OCI-M1 (cell line): ENCODE data around the gene SNORC.

ENCODE experiments used
- DNase-seq: peaks from one replicate; lab custom pipeline; 2025; lab: John Stamatoyannopoulos, UW

Gene SNORC

GRCh38 chr2:232869138-232870017 is 686 bp upstream of the SNORC start:
- no peak for DNase-seq

GRCh38 chr2:232870766-232871371 is 805 bp downstream of the SNORC start:
- DNase-seq: no peak

GRCh38 chr2:232871418-232871834 is 1.4 kb downstream of the SNORC start:
- DNase-seq: no peak

GRCh38 chr2:232871835-232872736 is 2.0 kb downstream of the SNORC start:
- no peak for DNase-seq

GRCh38 chr2:232872826-232873225 is 2.8 kb downstream of the SNORC start:
- no peak for DNase-seq

- no peak for DNase-seq
These were observed 3.3 kb downstream of the SNORC start for GRCh38 chr2:232873292-232873908.

- DNase-seq: peak; percentile 11
These were observed 4.0 kb downstream of the SNORC start for GRCh38 chr2:232873909-232874641.

GRCh38 chr2:232874677-232875223 is 4.7 kb downstream of the SNORC start:
- DNase-seq: no peak

GRCh38 chr2:232875256-232876121 is 5.4 kb downstream of the SNORC start:
- no peak for DNase-seq

- DNase-seq: no peak
These were observed 6.3 kb downstream of the SNORC start for GRCh38 chr2:232876161-232876977.

- DNase-seq: no peak
These were observed 6.9 kb downstream of the SNORC start for GRCh38 chr2:232876978-232877441.

- DNase-seq: no peak
These were observed 8.0 kb downstream of the SNORC start for GRCh38 chr2:232877940-232878511.

- DNase-seq: no peak
These were observed 9.0 kb downstream of the SNORC start for GRCh38 chr2:232878855-232879617.

- no peak for DNase-seq
These were observed 9.8 kb downstream of the SNORC start for GRCh38 chr2:232879618-232880494.

- DNase-seq: no peak
These were observed 10.8 kb downstream of the SNORC start for GRCh38 chr2:232880764-232881351.

- DNase-seq: no peak
These were observed 12.0 kb downstream of the SNORC start for GRCh38 chr2:232882085-232882484.
